Measurements from ENCODE around the gene SYNPO2. TPM values are rescaled to one million over a fixed set of nuclear protein-coding genes. Genes with fewer than 3 reads are reported as not detected.
A peak's percentile ranks its signal among the peaks of the same experiment; 100 is the strongest.

The SYNPO2 gene
- total RNA-seq, 6 experiments from 2014 or later: 2.7 to 11.2 (median 8.2) TPM

- no peaks in the 10 kb centered on the region for H3K36me3 ChIP-seq
- 17% methylated on average over 1 of the region's 1 CpG for WGBS (ENCODE audit: insufficient coverage, low coverage, low lambda C conversion rate, missing lambda C conversion rate)
- intact Hi-C loops (cut with DNase I): no loop called here
- DNase-seq (no peak), ATAC-seq (no peak)
- no peaks in the 10 kb centered on the region for H3K4me1 ChIP-seq
- H3K4me3 ChIP-seq: no peak overlapping the region
- H3K9me3 ChIP-seq: no peaks in the 10 kb centered on the region
- no peak for TF ChIP-seq POLR2A (IDR thresholded peaks at IDR 0.05)
- TF ChIP-seq CTCF (IDR thresholded peaks at IDR 0.05): no peak
- no peak overlapping the region for H3K27ac ChIP-seq
- no peaks in the 10 kb centered on the region for H3K27me3 ChIP-seq
Observed at GRCh38 chr4:118950929-118951570, 62.4 kb downstream of the SYNPO2 start.

GRCh38 chr4:118953276-118953675, 64.6 kb downstream of the SYNPO2 start:
- DNase-seq (no peak), ATAC-seq (no peak)
- TF ChIP-seq CTCF (IDR thresholded peaks at IDR 0.05) (no peak), POLR2A (IDR thresholded peaks at IDR 0.05) (no peak)
- H3K27me3 ChIP-seq: no peaks in the 10 kb centered on the region
- H3K27ac ChIP-seq: no peak overlapping the region
- no peak overlapping the region for H3K4me3 ChIP-seq
- H3K36me3 ChIP-seq: no peaks in the 10 kb centered on the region
- no peaks in the 10 kb centered on the region for H3K9me3 ChIP-seq
- WGBS (ENCODE audit: insufficient coverage, low coverage, low lambda C conversion rate, missing lambda C conversion rate): 42% methylated on average over 4 of the region's 4 CpGs
- H3K4me1 ChIP-seq: no peaks in the 10 kb centered on the region
- intact Hi-C loops (cut with DNase I): no loop called here

- ATAC-seq (peak; percentile 57 to 72 (median 69)), DNase-seq (no peak)
- WGBS (ENCODE audit: insufficient coverage, low coverage, low lambda C conversion rate, missing lambda C conversion rate): 45% methylated on average over 2 of the region's 2 CpGs
- no peaks in the 10 kb centered on the region for H3K4me1 ChIP-seq
- no peak overlapping the region for H3K27ac ChIP-seq
- H3K36me3 ChIP-seq: no peaks in the 10 kb centered on the region
- no peaks in the 10 kb centered on the region for H3K27me3 ChIP-seq
- intact Hi-C loops (cut with DNase I): no loop called here
- H3K9me3 ChIP-seq: no peaks in the 10 kb centered on the region
- H3K4me3 ChIP-seq: no peak overlapping the region
- TF ChIP-seq POLR2A (IDR thresholded peaks at IDR 0.05) (no peak), CTCF (IDR thresholded peaks at IDR 0.05) (peak in 3 of 4 donors; percentile 27 to 30 (median 27))
Observed at GRCh38 chr4:118954246-118954645, 65.6 kb downstream of the SYNPO2 start.

- intact Hi-C loops (cut with DNase I): no loop called here
- Histone ChIP-seq H3K4me1 (no peaks in the 10 kb centered on the region), H3K4me3 (no peak overlapping the region), H3K36me3 (no peaks in the 10 kb centered on the region), H3K27ac (no peak overlapping the region), H3K27me3 (no peaks in the 10 kb centered on the region), H3K9me3 (no peaks in the 10 kb centered on the region)
- TF ChIP-seq CTCF (IDR thresholded peaks at IDR 0.05): no peak
- no peak for TF ChIP-seq POLR2A (IDR thresholded peaks at IDR 0.05)
- no peak for ATAC-seq
- DNase-seq: no peak
- 80% methylated on average over 3 of the region's 3 CpGs for WGBS (ENCODE audit: insufficient coverage, low coverage, low lambda C conversion rate, missing lambda C conversion rate)
Observed at GRCh38 chr4:118955515-118955914, 66.9 kb downstream of the SYNPO2 start.
